Lower leg skin (tissue), 3 donors: ENCODE data around the gene ADGRD1.

Source experiments
- CTCF ChIP-seq, 3 donors: fragments of 450-650 bp; IDR thresholded peaks; one replicate each; pipeline ENCODE4 v1.5.1; 2016; ENCODE audit warnings: antibody characterized with exemption in 3 of 3, mild to moderate bottlenecking in 3 of 3, moderate library complexity in 2 of 3
- POLR2A ChIP-seq, 2 donors: fragments of 450-650 bp; IDR thresholded peaks; one replicate each; pipeline ENCODE4 v1.6.1; 2016 to 2017; ENCODE audit warnings: antibody characterized with exemption in 2 of 2, mild to moderate bottlenecking in 1 of 2, moderate library complexity in 1 of 2

- no peak for TF ChIP-seq CTCF (IDR thresholded peaks at IDR 0.05)
- TF ChIP-seq POLR2A (IDR thresholded peaks at IDR 0.05) = no peak
These were observed 91.2 kb downstream of the ADGRD1 start for GRCh38 chr12:131044760-131045381.
